SK-N-SH (cell line): ENCODE results near the gene HEPHL1. TPM values are rescaled to one million over a fixed set of nuclear protein-coding genes. Genes with fewer than 3 reads are reported as not detected.

Experiments used
- CTCF ChIA-PET: fragments of 300-600, 350-600 bp; formaldehyde crosslinking; extraction: SDS; loops from one replicate; lab custom pipeline; 2021; lab: Yijun Ruan, JAX
- POLR2A ChIA-PET: fragments of 350-600 bp; sonication (Branson Sonifier 250); formaldehyde crosslinking; extraction: SDS; loops from one replicate; lab custom pipeline; 2020; ENCODE audit warnings: antibody characterized with exemption, inconsistent platforms; lab: Yijun Ruan, JAX
- DNase-seq: peaks from one replicate; pipeline ENCODE4 v3.0.0; 2012
- H2AFZ ChIP-seq: fragments of 200-600 bp; sonication (generic); 2 replicates; pipeline ENCODE4 v1.8.1; 2016; ENCODE audit warnings: antibody characterized with exemption, mild to moderate bottlenecking, low read depth
- H3F3A ChIP-seq: fragments of 200-600 bp; sonication (generic); replicated peaks from 2 replicates; pipeline ENCODE3; 2016; ENCODE audit warnings: antibody characterized with exemption, mild to moderate bottlenecking; ENCODE audit not compliant: insufficient read depth
- H3K27ac ChIP-seq, 2 experiments: fragments of 200-500 bp in 1 of 2; fragments of 200-600 bp in 1 of 2; sonication (Bioruptor generic) in 1 of 2; sonication (generic), shearing (Covaris generic) in 1 of 2; 2 replicates each; pipeline versions ENCODE4 v1.5.1 to v1.6.1; 2014 to 2016; ENCODE audit warnings: low read depth in 2 of 2, inconsistent platforms in 1 of 2, low read length in 1 of 2, mild to moderate bottlenecking in 1 of 2, mixed read lengths in 1 of 2
- H3K27me3 ChIP-seq: fragments of 200-600 bp; sonication (generic), shearing (Covaris generic); 2 replicates; pipeline ENCODE4 v1.6.1; 2016; ENCODE audit warnings: mixed run types; ENCODE audit not compliant: insufficient read depth
- H3K36me3 ChIP-seq, 2 experiments: fragments of 200-500 bp in 1 of 2; fragments of 200-600 bp in 1 of 2; sonication (Bioruptor generic) in 1 of 2; sonication (generic) in 1 of 2; replicated peaks in 1 of 2; 2 replicates each; pipeline versions ENCODE3 to v1.5.1; 2014 to 2016; ENCODE audit warnings: low read length in 1 of 2, mild to moderate bottlenecking in 1 of 2; ENCODE audit not compliant: insufficient read depth in 2 of 2, control insufficient read depth in 1 of 2
- H3K4me1 ChIP-seq, 2 experiments: fragments of 200-500 bp in 1 of 2; fragments of 200-600 bp in 1 of 2; sonication (Bioruptor generic) in 1 of 2; sonication (generic), shearing (Covaris generic) in 1 of 2; 2 replicates each; pipeline versions ENCODE4 v1.5.1 to v1.6.1; 2014 to 2016; ENCODE audit warnings: low read depth in 1 of 2, low read length in 1 of 2, mixed run types in 1 of 2; ENCODE audit not compliant: insufficient read depth in 2 of 2, control insufficient read depth in 1 of 2
- H3K4me2 ChIP-seq: fragments of 200-600 bp; sonication (generic), shearing (Covaris generic); 2 replicates; pipeline ENCODE4 v1.6.1; 2017; ENCODE audit warnings: mixed run types
- H3K4me3 ChIP-seq, 2 experiments: fragments of 200-500 bp in 1 of 2; fragments of 200-600 bp in 1 of 2; sonication (Bioruptor generic) in 1 of 2; sonication (generic), shearing (Covaris generic) in 1 of 2; 2 replicates each; pipeline versions ENCODE4 v1.5.1 to v1.8.1; 2014 to 2016; ENCODE audit warnings: low read depth in 2 of 2, inconsistent platforms in 1 of 2, low read length in 1 of 2, mild to moderate bottlenecking in 1 of 2, mixed read lengths in 1 of 2, moderate library complexity in 1 of 2
- H3K79me2 ChIP-seq: fragments of 200-600 bp; sonication (generic); 2 replicates; pipeline ENCODE4 v1.8.1; 2017; ENCODE audit warnings: mild to moderate bottlenecking; ENCODE audit not compliant: insufficient read depth
- H3K9ac ChIP-seq: fragments of 200-600 bp; sonication (generic); 2 replicates; pipeline ENCODE4 v1.6.1; 2017; ENCODE audit warnings: mixed run types
- H3K9me2 ChIP-seq: fragments of 200-600 bp; sonication (generic); 2 replicates; pipeline ENCODE4 v1.6.1; 2017; ENCODE audit warnings: mixed run types
- H3K9me3 ChIP-seq: fragments of 200-600 bp; sonication (generic); 2 replicates; pipeline ENCODE4 v1.6.1; 2017; ENCODE audit warnings: mixed run types, mild to moderate bottlenecking, moderate library complexity
- H4K20me1 ChIP-seq: fragments of 200-600 bp; sonication (generic); 2 replicates; pipeline ENCODE4 v1.6.1; 2017; ENCODE audit warnings: mild to moderate bottlenecking, mixed run types; ENCODE audit not compliant: insufficient read depth
- ELF1 ChIP-seq: IDR thresholded peaks from 2 replicates; pipeline ENCODE4 v1.4.0; 2012
- EZH2phosphoT487 ChIP-seq: fragments of 200-600 bp; sonication (generic); IDR thresholded peaks from 2 replicates; pipeline ENCODE4 v1.6.1; 2017; ENCODE audit warnings: low read depth, mixed run types, mild to moderate bottlenecking, antibody characterized with exemption, moderate library complexity, borderline replicate concordance
- FOSL2 ChIP-seq: IDR thresholded peaks from 2 replicates; pipeline ENCODE4 v1.4.0; 2012; ENCODE audit warnings: low read depth, mild to moderate bottlenecking, moderate library complexity, borderline replicate concordance
- FOXJ3 ChIP-seq: sonication (generic); formaldehyde crosslinking; IDR thresholded peaks from 2 replicates; pipeline ENCODE4 v1.5.1; 2020; ENCODE audit warnings: mild to moderate bottlenecking, missing genetic modification reagents
- GABPA ChIP-seq: IDR thresholded peaks from 2 replicates; pipeline ENCODE4 v1.4.0; 2012; ENCODE audit warnings: low read depth, mild to moderate bottlenecking
- JUND ChIP-seq: IDR thresholded peaks from 2 replicates; pipeline ENCODE4 v1.4.0; 2012
- MEF2A ChIP-seq: IDR thresholded peaks from 2 replicates; pipeline ENCODE4 v1.4.0; 2012; ENCODE audit warnings: low read depth, borderline replicate concordance
- MXI1 ChIP-seq: IDR thresholded peaks from 2 replicates; pipeline ENCODE4 v1.6.1; 2012; ENCODE audit warnings: mild to moderate bottlenecking, low read depth, low read length, improper control_type of control experiment
- RAD21 ChIP-seq: IDR thresholded peaks from 2 replicates; pipeline ENCODE4 v1.6.1; 2012; ENCODE audit warnings: mild to moderate bottlenecking, low read length
- RFX5 ChIP-seq: IDR thresholded peaks from 2 replicates; pipeline ENCODE4 v1.6.1; 2012; ENCODE audit warnings: mild to moderate bottlenecking, improper control_type of control experiment, low read length
- SIN3A ChIP-seq: IDR thresholded peaks from 2 replicates; pipeline ENCODE4 v1.6.1; 2012; ENCODE audit warnings: low read depth, mild to moderate bottlenecking, low read length, moderate library complexity, borderline replicate concordance
- SMC3 ChIP-seq: IDR thresholded peaks from 2 replicates; pipeline ENCODE4 v1.6.1; 2012; ENCODE audit warnings: low read depth, low read length, improper control_type of control experiment
- WGBS: methylation state at CpG from one replicate; pipeline ENCODE4 v1.1.6; 2017; ENCODE audit warnings: low lambda C conversion rate; 5-methylcytosine and 5-hydroxymethylcytosine counted together
- polyA plus RNA-seq, 3 experiments: library from polyadenylated mRNA; depleted of rRNA; stranded (reverse); fragments of >200 nt; gene quantifications; 2 replicates each; pipeline ENCODE4 v1.2.3, GENCODE V29; 2012
- TF ChIP-seq, protein P1 (sequence below): IDR thresholded peaks from 2 replicates; pipeline ENCODE4 v1.4.0; 2012; ENCODE audit warnings: low read depth, borderline replicate concordance
- TF ChIP-seq, protein P2 (sequence below): IDR thresholded peaks from 2 replicates; pipeline ENCODE4 v1.4.0; 2012; ENCODE audit warnings: low read depth, borderline replicate concordance
- TF ChIP-seq, protein P3 (sequence below): fragments of 150-350 bp; IDR thresholded peaks from 2 replicates; pipeline ENCODE4 v1.6.1; 2017; ENCODE audit warnings: antibody characterized with exemption, low read length, low read depth, borderline replicate concordance
- TF ChIP-seq, protein P4 (sequence below): IDR thresholded peaks from 2 replicates; pipeline ENCODE4 v1.6.1; 2012; ENCODE audit warnings: mild to moderate bottlenecking, low read depth, low read length, moderate library complexity

HEPHL1 gene
- polyA plus RNA-seq, 1 of the 3 experiments (the other 2 are of a cell fraction): not detected

DNA sequence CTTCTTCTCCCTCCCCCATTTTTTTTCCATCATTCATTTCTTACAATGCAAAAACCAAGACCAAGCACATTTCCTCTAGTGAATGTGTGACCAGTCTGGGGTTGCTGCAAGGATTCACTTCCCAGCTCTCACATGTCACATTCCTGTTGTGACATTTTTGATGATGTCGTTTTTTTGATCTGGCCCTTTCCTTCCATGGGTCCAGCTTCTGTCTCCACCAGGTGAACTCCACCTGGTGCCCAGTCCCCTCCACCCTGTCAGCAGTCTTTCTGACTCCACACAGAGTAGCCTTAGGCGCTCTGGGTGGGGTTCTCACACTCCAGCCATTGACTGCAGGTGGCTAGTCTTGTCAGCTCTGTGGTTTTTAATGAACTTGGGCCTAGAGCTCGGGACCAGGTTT is 123.1 kb downstream of the HEPHL1 start:
- H3K4me2 ChIP-seq: no peak overlapping the region
- H3K9ac ChIP-seq: no peak overlapping the region
- H3K9me2 ChIP-seq: no peaks in the 10 kb centered on the region
- H3K27ac ChIP-seq: no peak overlapping the region
- H3K4me1 ChIP-seq: peaks cover 15 to 43% of the 10 kb centered on the region in 2 experiments; a peak in 3 of 4 replicates
- CTCF ChIA-PET: interaction anchor here (0.7 kb wide), 1 partner anchor 34 kb away, joined by 3 read pairs; no protein-coding TSS in a partner anchor
- no peaks in the 10 kb centered on the region for H3K27me3 ChIP-seq
- POLR2A ChIA-PET: interaction anchor here (0.6 kb wide), 1 partner anchor 816 kb away, joined by 3 read pairs; no protein-coding TSS in a partner anchor
- peaks cover 4% of the 10 kb centered on the region for H3F3A ChIP-seq
- H3K4me3 ChIP-seq: no peak overlapping the region
- no peak overlapping the region for H2AFZ ChIP-seq
- no peaks in the 10 kb centered on the region for H3K9me3 ChIP-seq
- H3K36me3 ChIP-seq: no peaks in the 10 kb centered on the region
- 93% methylated on average over 2 of the region's 3 CpGs for WGBS
- no peak for DNase-seq
- H3K79me2 ChIP-seq: peaks cover 98% of the 10 kb centered on the region
- peaks cover 44% of the 10 kb centered on the region for H4K20me1 ChIP-seq
- TF ChIP-seq, protein P1, sequence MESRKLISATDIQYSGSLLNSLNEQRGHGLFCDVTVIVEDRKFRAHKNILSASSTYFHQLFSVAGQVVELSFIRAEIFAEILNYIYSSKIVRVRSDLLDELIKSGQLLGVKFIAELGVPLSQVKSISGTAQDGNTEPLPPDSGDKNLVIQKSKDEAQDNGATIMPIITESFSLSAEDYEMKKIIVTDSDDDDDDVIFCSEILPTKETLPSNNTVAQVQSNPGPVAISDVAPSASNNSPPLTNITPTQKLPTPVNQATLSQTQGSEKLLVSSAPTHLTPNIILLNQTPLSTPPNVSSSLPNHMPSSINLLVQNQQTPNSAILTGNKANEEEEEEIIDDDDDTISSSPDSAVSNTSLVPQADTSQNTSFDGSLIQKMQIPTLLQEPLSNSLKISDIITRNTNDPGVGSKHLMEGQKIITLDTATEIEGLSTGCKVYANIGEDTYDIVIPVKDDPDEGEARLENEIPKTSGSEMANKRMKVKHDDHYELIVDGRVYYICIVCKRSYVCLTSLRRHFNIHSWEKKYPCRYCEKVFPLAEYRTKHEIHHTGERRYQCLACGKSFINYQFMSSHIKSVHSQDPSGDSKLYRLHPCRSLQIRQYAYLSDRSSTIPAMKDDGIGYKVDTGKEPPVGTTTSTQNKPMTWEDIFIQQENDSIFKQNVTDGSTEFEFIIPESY: no peak
- no peak for TF ChIP-seq RFX5
- no peak for TF ChIP-seq SIN3A
- TF ChIP-seq, protein P2, sequence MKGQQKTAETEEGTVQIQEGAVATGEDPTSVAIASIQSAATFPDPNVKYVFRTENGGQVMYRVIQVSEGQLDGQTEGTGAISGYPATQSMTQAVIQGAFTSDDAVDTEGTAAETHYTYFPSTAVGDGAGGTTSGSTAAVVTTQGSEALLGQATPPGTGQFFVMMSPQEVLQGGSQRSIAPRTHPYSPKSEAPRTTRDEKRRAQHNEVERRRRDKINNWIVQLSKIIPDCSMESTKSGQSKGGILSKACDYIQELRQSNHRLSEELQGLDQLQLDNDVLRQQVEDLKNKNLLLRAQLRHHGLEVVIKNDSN: no peak
- TF ChIP-seq SMC3: no peak

DNA sequence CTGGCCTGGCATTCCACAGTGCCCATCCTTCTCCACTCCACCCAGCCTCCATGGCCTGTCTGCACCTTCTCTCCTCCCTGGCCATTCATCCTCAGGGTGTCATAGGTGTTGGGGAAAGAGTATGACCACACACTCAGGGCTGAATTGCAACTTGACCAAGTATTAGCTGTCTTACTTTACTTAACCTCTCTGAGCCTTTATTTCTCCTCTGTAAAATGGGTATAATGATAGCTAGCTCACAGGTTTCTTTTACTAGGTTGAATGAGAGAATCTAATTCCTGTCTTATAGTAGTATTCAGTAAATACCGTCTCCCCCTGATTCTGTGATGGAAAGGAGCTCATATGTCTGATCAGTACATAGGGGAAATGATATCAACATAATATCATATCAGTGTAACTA is 123.5 kb downstream of the HEPHL1 start:
- H3K4me3 ChIP-seq: no peak overlapping the region
- no peak overlapping the region for H3K27ac ChIP-seq
- 95% methylated on average over 1 of the region's 1 CpG for WGBS
- H3K9ac ChIP-seq: no peak overlapping the region
- no peak overlapping the region for H3K4me2 ChIP-seq
- no peaks in the 10 kb centered on the region for H3K36me3 ChIP-seq
- peaks cover 49% of the 10 kb centered on the region for H4K20me1 ChIP-seq
- H3K27me3 ChIP-seq: no peaks in the 10 kb centered on the region
- H3K9me3 ChIP-seq: no peaks in the 10 kb centered on the region
- peaks cover 96% of the 10 kb centered on the region for H3K79me2 ChIP-seq
- CTCF ChIA-PET: interaction anchor here (0.7 to 1.7 kb wide), 2 partner anchors 33 to 38 kb away, joined by 3 to 4 read pairs; no protein-coding TSS in a partner anchor
- no peaks in the 10 kb centered on the region for H3K9me2 ChIP-seq
- peaks cover 7% of the 10 kb centered on the region for H3F3A ChIP-seq
- H2AFZ ChIP-seq: no peak overlapping the region
- no peak for DNase-seq
- H3K4me1 ChIP-seq: peaks cover 19 to 42% of the 10 kb centered on the region in 2 experiments; a peak in 3 of 4 replicates
- POLR2A ChIA-PET: no interaction called here
- TF ChIP-seq EZH2phosphoT487: no peak
- no peak for TF ChIP-seq MXI1
- no peak for TF ChIP-seq FOXJ3
- TF ChIP-seq, protein P3, sequence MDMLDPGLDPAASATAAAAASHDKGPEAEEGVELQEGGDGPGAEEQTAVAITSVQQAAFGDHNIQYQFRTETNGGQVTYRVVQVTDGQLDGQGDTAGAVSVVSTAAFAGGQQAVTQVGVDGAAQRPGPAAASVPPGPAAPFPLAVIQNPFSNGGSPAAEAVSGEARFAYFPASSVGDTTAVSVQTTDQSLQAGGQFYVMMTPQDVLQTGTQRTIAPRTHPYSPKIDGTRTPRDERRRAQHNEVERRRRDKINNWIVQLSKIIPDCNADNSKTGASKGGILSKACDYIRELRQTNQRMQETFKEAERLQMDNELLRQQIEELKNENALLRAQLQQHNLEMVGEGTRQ: no peak
- TF ChIP-seq JUND: no peak
- no peak for TF ChIP-seq FOSL2
- TF ChIP-seq RFX5: no peak
- no peak for TF ChIP-seq ELF1
- TF ChIP-seq RAD21: no peak
- TF ChIP-seq GABPA: no peak
- TF ChIP-seq, protein P2: no peak
- TF ChIP-seq MEF2A: no peak
- TF ChIP-seq, protein P1: no peak
- TF ChIP-seq, protein P4, sequence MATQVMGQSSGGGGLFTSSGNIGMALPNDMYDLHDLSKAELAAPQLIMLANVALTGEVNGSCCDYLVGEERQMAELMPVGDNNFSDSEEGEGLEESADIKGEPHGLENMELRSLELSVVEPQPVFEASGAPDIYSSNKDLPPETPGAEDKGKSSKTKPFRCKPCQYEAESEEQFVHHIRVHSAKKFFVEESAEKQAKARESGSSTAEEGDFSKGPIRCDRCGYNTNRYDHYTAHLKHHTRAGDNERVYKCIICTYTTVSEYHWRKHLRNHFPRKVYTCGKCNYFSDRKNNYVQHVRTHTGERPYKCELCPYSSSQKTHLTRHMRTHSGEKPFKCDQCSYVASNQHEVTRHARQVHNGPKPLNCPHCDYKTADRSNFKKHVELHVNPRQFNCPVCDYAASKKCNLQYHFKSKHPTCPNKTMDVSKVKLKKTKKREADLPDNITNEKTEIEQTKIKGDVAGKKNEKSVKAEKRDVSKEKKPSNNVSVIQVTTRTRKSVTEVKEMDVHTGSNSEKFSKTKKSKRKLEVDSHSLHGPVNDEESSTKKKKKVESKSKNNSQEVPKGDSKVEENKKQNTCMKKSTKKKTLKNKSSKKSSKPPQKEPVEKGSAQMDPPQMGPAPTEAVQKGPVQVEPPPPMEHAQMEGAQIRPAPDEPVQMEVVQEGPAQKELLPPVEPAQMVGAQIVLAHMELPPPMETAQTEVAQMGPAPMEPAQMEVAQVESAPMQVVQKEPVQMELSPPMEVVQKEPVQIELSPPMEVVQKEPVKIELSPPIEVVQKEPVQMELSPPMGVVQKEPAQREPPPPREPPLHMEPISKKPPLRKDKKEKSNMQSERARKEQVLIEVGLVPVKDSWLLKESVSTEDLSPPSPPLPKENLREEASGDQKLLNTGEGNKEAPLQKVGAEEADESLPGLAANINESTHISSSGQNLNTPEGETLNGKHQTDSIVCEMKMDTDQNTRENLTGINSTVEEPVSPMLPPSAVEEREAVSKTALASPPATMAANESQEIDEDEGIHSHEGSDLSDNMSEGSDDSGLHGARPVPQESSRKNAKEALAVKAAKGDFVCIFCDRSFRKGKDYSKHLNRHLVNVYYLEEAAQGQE: no peak
